Endothelial cell of umbilical vein (primary cell): ENCODE measurements around the gene FSIP1. TPM values are rescaled to one million over a fixed set of nuclear protein-coding genes. Genes with fewer than 3 reads are reported as not detected.

Experiments used
- BruUV-seq: library from RNA; stranded (reverse); fragments of 400-500 nt; replicated peaks from 2 replicates; lab custom pipeline; 2021; lab: Mats Ljungman, UMichigan
- CTCF ChIA-PET: fragments of 300-600, 350-600 bp; sonication (Branson Sonifier 250); formaldehyde crosslinking; loops from one replicate; lab custom pipeline; 2021; ENCODE audit warnings: antibody characterized with exemption, inconsistent platforms; lab: Charles Lee
- POLR2A ChIA-PET: fragments of 300-600, 350-600 bp; sonication (Branson Sonifier 250); formaldehyde crosslinking; loops from one replicate; lab custom pipeline; 2021; ENCODE audit warnings: antibody characterized with exemption, inconsistent platforms; lab: Charles Lee
- DNase-seq: peaks from one replicate; pipeline ENCODE4 v3.0.0-alpha.2; 2011; ENCODE audit warnings: low read depth, low spot score
- FAIRE-seq: peaks from 2 replicates; lab custom pipeline; 2011; peaks lifted over from hg19 to GRCh38; lab: Jason Lieb, UNC
- H2AFZ ChIP-seq: 2 replicates; pipeline ENCODE4 v1.6.0; 2012; ENCODE audit warnings: low read depth, low read length, control low read depth, inconsistent platforms
- H3K27ac ChIP-seq: 2 replicates; pipeline ENCODE4 v1.5.1; 2011; ENCODE audit warnings: low read depth, mild to moderate bottlenecking, control low read depth, low read length, moderate library complexity; ENCODE audit not compliant: insufficient read depth
- H3K27me3 ChIP-seq, 2 experiments: 2 replicates each; pipeline versions ENCODE4 v1.6.0 to v1.6.1; 2011; ENCODE audit warnings: low read length in 2 of 2, mixed read lengths in 1 of 2; ENCODE audit not compliant: control insufficient read depth in 2 of 2, insufficient read depth in 2 of 2
- H3K36me3 ChIP-seq, 2 experiments: 2 replicates in 1 of 2; 3 replicates in 1 of 2; pipeline ENCODE4 v1.5.1; 2011; ENCODE audit warnings: low read length in 2 of 2, mild to moderate bottlenecking in 1 of 2, moderate library complexity in 1 of 2; ENCODE audit not compliant: control insufficient read depth in 2 of 2, insufficient read depth in 2 of 2; ENCODE audit errors: extremely low read depth in 1 of 2
- H3K4me1 ChIP-seq: 3 replicates; pipeline ENCODE4 v1.5.1; 2011; ENCODE audit warnings: mild to moderate bottlenecking, low read length; ENCODE audit not compliant: control insufficient read depth, insufficient read depth; ENCODE audit errors: extremely low read depth
- H3K4me2 ChIP-seq: 2 replicates; pipeline ENCODE4 v1.6.1; 2011; ENCODE audit warnings: low read length, control low read depth, mixed read lengths; ENCODE audit not compliant: insufficient read depth
- H3K4me3 ChIP-seq, 3 experiments: fragments of 200-600 bp in 1 of 3; sonication (generic), shearing (Covaris generic) in 1 of 3; replicated peaks in 1 of 3; 2 replicates each; pipeline ENCODE4 v1.5.1; 2011 to 2016; ENCODE audit warnings: control low read depth in 3 of 3, low read length in 3 of 3, mild to moderate bottlenecking in 2 of 3, inconsistent platforms in 1 of 3, low read depth in 1 of 3, moderate library complexity in 1 of 3; ENCODE audit not compliant: insufficient read depth in 1 of 3
- H3K79me2 ChIP-seq: 2 replicates; pipeline ENCODE4 v1.6.0; 2012; ENCODE audit warnings: low read length, inconsistent platforms; ENCODE audit not compliant: control insufficient read depth, insufficient read depth
- H3K9ac ChIP-seq: replicated peaks from 2 replicates; pipeline ENCODE3; 2011; ENCODE audit warnings: low read length, control low read depth; ENCODE audit not compliant: insufficient read depth; ENCODE audit errors: extremely low read depth
- H3K9me1 ChIP-seq: replicated peaks from 3 replicates; pipeline ENCODE4 v1.6.0; 2011; ENCODE audit warnings: mild to moderate bottlenecking, low read length; ENCODE audit not compliant: control insufficient read depth, insufficient read depth; ENCODE audit errors: extremely low read depth
- H3K9me3 ChIP-seq: replicated peaks from 2 replicates; pipeline ENCODE4 v1.5.1; 2012; ENCODE audit warnings: low read length, inconsistent platforms; ENCODE audit not compliant: control insufficient read depth, insufficient read depth
- H4K20me1 ChIP-seq: replicated peaks from 2 replicates; pipeline ENCODE3; 2011; ENCODE audit warnings: mild to moderate bottlenecking, low read length; ENCODE audit not compliant: control insufficient read depth, insufficient read depth; ENCODE audit errors: extremely low read depth
- CTCF ChIP-seq, 2 donors: IDR thresholded peaks; 1 replicate in 1 of 2; 2 replicates in 1 of 2; pipeline ENCODE4 v1.5.1; 2011; ENCODE audit warnings: low read length in 2 of 2, mild to moderate bottlenecking in 2 of 2, moderate library complexity in 2 of 2, control low read depth in 1 of 2, inconsistent platforms in 1 of 2, low read depth in 1 of 2; ENCODE audit not compliant: insufficient read depth in 1 of 2; ENCODE audit errors: extremely low read depth in 1 of 2
- MYC ChIP-seq: IDR thresholded peaks from one replicate; pipeline ENCODE4 v1.6.1; 2011; ENCODE audit warnings: mild to moderate bottlenecking, low read depth, low read length
- POLR2A ChIP-seq: IDR thresholded peaks from 2 replicates; pipeline ENCODE4 v1.6.1; 2012; ENCODE audit warnings: low read depth, mild to moderate bottlenecking, control low read depth, low read length
- POLR2AphosphoS5 ChIP-seq: IDR thresholded peaks from 2 replicates; pipeline ENCODE4 v1.6.1; 2012; ENCODE audit warnings: low read depth, mild to moderate bottlenecking, control low read depth, low read length, moderate library complexity; ENCODE audit not compliant: insufficient read depth
- dilution Hi-C: fragments of 300-500 bp; cut with MboI; formaldehyde crosslinking; loops from one replicate; pipeline ENCODE4 v1.15.0; 2019; ENCODE audit warnings: low sequenced_read_pairs; ENCODE audit not compliant: extremely low pct_ligation_motif_present
- intact Hi-C: fragments of 100-400 bp; cut with micrococcal nuclease; formaldehyde crosslinking; loops from one replicate; pipeline ENCODE4 v1.10.0; 2022
- polyA plus RNA-seq, 4 experiments: library from polyadenylated mRNA; depleted of rRNA in 3 of 4; stranded (reverse) in 3 of 4; unstranded in 1 of 4; fragments of >200 nt; gene quantifications; 2 replicates each; pipeline versions ENCODE4 v1.2.1 to v1.2.3, GENCODE V29; 2011 to 2012; ENCODE audit warnings: missing spikeins in 1 of 4
- total RNA-seq: library from RNA; stranded (reverse); gene quantifications from 2 replicates; pipeline ENCODE4 v1.2.3, GENCODE V29; 2021

FSIP1 gene
- total and polyA plus RNA-seq, 2 donors (not counting 3 experiments of a cell fraction or from before 2014, with no cell fraction given): 0.23 to 1.1 TPM

- CTCF ChIA-PET: interaction anchor here (0.6 to 16.6 kb wide), 11 partner anchors 11 to 158 kb away, joined by 3 to 379 read pairs (median 4); no protein-coding TSS in a partner anchor
- no peak overlapping the region for H3K4me2 ChIP-seq
- DNase-seq (peak; percentile 89), FAIRE-seq (no peak)
- H3K9me3 ChIP-seq: no peaks in the 10 kb centered on the region
- H3K9ac ChIP-seq: no peak overlapping the region
- H3K4me1 ChIP-seq: peaks cover 7% of the 10 kb centered on the region
- TF ChIP-seq MYC: no peak
- peak; percentile 76 for TF ChIP-seq POLR2A
- TF ChIP-seq POLR2AphosphoS5: peak; percentile 43
- no peak for TF ChIP-seq CTCF (IDR thresholded peaks at IDR 0.05; ENCODE audit: extremely low read depth in 1 of 2, insufficient read depth in 1 of 2, low read depth in 1 of 2, low read length in 2 of 2)
- no peaks in the 10 kb centered on the region for H3K27me3 ChIP-seq
- H3K27ac ChIP-seq: no peak overlapping the region
- intact Hi-C loops (loop anchor here (1.0 to 5.0 kb wide), 5 partner anchors 25 to 427 kb away; partner anchors contain the start of gene EIF2AK4), dilution Hi-C loops (no loop called here)
- no peaks in the 10 kb centered on the region for H3K79me2 ChIP-seq
- no peak overlapping the region for H3K4me3 ChIP-seq
- POLR2A ChIA-PET: interaction anchor here (0.6 to 5.3 kb wide), 10 partner anchors 18 to 776 kb away, joined by 3 to 49 read pairs (median 6); partner anchors contain the start of gene THBS1
- BruUV-seq: no TSS peak
- peaks cover 5 to 15% of the 10 kb centered on the region in 2 experiments for H3K36me3 ChIP-seq
- no peaks in the 10 kb centered on the region for H4K20me1 ChIP-seq
- H2AFZ ChIP-seq: no peak overlapping the region
- no peaks in the 10 kb centered on the region for H3K9me1 ChIP-seq
These were observed 183.4 kb downstream of the FSIP1 start for GRCh38 chr15:39598958-39599845.
